ENCODE measurements around the gene SCLY.
A peak's percentile ranks its signal among the peaks of the same experiment; 100 is the strongest.

The SCLY gene

DNA sequence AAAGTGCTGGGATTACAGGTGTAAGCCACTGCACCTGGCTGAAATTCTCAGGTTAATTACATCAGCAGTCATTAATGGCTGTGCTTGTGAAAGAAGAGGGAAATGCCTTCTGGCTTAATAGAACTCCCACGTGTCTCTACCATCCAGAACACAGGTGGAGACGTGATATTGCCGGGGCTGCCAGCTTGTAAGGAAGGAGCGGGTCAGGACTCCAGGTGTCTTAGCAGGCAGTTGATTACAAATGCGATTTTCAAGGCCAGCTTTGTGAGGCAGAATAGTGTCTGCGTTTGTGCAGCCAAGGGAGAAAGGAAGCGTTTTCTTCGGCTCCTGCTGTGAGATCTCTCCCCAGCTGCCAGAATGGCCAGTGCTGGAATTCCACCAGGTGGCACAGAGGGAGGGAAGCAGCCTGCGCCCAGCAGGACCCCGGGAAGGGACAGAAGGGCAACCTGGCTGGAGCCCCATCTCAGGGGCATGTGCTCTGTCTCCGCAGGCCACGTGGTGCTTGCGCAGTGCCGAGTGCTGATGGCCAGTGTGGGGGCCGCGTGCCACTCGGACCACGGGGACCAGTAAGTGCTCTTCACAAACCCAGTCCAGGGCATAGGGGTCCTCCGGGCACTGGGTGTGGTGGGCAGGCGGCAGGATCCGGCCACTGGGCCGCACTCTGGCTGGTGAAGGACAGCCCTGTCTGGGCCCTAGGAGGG is 35.7 kb downstream of the SCLY start:
- DNase-seq (ENCODE audit: insufficient read length, low spot score) (no peak), FAIRE-seq (no peak)

DNA sequence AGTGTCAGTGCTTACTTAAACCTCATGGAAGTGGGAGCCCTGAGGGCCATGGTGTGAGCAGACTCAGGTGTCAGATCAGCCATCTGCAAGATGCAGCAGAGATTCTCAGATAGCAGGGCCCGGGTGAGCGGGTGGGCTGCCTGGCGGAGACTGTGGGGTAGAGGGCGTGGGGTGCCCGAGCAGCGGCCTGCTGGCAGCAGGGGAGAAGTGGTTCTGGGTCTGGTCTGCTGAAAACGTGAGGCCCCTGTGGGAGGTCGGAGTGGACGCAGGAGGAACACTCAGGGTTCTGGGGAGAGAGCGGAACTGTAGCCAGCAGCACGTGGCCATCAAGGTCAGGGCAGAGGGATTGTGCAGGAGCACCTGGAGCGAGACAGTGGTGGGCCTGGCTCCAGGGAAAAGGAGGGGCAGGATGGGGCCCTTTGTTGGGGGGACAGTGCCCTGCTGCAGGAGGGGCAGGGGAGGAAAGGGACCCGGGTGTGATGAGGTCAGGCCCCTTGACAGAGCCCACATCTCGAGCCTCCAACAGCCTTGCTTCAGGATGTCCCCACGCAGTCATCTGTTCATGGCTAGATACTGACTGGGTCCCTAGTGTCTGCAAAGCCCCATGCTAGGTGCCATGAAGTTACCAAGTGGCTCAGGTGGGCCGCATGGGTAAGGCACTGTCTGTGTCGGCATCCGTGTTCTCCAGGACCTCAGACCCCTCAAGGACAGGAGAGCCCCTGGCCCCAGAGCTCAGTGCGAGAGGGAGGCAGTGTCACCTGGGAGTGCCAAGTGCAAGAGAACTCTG is 36.6 kb downstream of the SCLY start:
- DNase-seq (ENCODE audit: insufficient read length, low spot score) (no peak), FAIRE-seq (no peak)

DNA sequence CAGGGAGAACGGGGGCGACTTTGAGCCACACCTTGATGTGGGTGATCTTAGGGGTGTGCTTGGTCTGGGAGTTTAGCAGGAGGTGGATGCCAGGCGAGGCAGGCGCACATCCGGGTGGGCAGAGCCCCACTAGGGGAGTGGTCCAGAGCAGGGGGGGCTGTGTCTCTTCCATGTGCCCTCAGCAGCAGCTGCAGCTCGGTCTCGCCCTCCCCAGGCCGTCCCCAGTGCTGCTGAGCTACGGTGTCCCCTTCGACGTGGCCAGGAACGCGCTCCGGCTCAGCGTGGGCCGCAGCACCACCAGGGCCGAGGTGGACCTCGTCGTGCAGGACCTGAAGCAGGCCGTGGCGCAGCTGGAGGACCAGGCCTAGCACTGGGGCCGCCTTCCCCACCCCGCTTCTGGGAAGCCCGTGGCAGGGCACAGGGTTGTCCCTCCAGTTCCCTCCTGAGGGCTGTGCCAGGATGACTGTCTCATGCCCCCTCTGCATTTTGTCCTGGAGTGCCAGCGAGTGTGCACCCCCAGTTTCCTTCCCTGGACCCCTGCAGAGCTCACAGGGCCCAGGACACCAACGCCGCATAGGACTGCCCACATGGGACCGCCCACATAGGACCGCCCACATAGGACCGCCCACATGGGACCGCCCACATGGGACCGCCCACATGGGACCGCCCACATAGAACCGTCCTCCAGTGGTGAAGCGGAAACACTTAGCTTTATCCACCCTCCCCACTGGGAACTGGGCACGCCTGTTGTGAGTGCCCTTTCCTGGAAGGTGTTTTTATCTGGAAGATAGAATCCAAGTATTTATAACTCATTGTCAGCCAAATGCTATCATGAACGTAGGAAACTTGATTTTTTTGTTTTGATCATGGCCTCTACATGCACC is 37.4 kb downstream of the SCLY start:
- peak; percentile 91 for DNase-seq (ENCODE audit: insufficient read length, low spot score)
- FAIRE-seq = peak; percentile 94

DNA sequence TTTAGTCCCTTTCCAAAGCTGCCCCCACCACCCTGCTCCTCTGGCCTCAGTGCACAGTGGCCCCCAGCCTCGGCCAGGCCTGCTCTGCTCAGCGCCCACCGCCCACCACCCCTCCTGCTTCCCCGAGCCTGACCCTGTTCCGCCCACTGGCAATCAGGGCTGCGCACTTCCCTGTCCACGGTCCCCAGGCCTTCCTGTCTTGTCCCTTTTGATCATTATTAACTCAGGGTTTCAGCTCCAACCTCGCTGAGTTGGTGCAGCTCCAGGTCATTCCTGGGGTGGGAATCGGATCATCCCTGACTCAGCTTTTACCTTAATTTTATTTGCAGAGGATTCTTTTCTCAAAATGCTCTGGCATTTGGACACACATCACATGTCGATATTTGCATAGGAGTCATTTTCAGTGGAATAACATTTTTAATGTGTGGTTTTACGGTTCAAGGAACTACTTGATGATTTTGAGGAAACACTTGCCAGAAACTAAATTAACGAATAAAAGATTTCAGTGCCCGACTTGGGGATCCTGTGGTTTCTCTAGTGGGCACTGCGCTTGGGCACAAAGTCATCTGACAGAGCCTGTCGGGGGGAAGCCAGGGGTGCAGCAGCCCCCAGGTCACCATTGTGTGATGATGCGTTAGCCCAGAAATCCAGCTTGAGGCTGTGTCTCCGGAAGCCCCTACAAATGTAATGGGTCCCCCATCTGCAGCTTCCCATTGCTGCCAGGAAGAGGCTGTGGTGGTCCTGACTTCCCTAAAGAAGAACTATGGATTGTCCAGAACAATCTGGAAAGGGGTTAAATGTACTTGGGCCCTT is 38.3 kb downstream of the SCLY start:
- FAIRE-seq = peak; percentile 68
- no peak for DNase-seq (ENCODE audit: insufficient read length, low spot score)

DNA sequence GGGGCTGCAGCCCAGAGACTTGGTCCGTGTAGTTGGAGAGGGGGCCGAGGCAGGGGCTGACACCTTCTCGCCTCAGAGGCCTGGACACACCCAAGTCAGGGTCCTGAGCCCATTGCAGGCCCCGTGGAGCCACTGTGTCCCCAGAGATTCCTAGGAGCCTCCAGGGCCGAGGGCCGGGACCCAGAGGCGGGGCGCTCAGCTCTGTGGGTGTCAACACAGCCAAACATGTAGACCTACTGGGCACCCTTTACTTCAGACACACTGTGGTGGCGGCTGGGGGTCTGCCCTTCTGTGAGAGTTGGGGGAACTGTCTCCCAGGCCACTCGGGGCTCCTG is 38.9 kb downstream of the SCLY start:
- no peak for DNase-seq (ENCODE audit: insufficient read length, low spot score)
- FAIRE-seq = no peak

DNA sequence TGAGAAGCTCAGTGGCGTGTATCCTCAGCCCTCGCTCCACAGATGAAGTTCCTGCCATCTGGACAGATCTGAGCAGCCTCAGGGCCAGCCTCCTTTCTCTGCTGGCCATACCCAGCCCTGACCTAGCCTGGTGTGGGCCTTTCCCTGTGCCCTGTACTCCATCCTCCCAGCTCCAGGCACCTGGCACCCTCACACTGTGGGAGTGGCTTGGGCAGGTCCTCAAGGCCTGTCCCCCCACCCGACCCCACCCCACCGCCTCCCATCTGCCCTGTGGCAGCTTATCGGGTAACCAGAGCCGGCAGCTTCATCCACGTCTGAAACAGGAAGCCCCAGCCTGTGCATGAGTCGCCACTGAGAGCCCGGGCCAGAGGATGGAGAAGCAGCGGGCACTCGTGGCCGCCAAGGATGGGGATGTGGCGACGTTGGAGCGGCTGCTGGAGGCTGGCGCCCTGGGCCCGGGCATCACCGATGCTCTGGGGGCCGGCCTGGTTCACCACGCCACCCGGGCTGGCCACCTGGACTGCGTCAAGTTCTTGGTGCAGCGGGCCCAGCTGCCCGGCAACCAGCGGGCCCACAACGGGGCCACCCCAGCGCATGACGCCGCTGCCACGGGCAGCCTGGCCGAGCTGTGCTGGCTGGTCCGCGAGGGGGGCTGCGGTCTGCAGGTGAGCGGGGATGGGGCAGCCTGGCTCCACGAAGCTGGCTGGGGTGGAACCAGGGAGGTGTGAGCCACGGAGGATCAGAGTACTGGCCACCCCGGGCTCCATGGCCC is 39.4 kb downstream of the SCLY start, which contains the start of gene ESPNL:
Gene ESPNL (plus strand): TSS at position 292 of the 772 bp plus-strand sequence. CDS start 80 bp downstream, at position 372.
- no peak for FAIRE-seq

DNA sequence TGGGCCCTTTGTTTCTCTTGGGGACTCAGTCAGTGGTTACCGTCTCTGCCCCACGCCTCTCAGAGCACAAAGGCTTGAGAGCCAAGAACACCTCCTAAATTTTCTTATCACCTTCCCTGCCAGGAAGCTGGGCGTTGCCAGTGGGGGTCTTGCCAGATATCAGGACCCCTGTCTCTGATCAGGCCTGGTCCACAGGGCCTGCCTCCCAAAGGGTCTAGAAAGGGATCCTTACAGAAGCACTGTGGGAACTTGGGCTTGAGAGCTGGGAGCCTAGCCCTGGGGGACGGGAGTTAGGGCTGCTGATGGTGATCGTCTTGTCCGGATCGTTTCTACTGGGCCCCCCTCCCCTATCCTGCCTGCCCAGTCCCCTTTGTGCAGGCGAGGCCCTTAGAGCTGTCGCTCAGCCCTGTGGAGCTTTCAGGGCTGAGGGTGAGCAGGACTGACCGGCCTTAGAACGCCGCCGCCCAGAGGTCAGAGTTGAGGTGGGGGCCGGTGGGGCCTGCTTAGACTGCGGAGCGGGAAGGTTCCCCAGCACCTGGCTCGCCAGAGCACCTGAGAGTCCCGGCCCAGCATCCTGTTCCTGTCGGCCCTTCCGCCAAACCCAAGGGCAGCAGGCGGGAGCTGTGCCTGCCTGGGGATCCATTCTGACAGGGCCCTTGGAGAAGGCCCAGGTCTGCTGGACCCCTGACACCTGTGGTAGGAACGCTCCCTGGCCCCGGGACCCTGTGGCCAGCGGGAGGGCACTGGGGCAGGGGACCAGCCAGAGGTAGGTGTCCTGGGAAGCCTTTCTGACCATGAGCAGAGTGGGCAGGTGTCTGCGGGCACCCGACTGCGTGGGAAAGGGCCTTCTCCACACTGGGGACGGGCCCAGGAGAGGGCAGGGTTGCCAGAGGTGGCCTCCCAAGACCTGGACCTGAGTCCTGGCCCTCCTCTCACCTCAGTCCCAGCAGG is 40.3 kb downstream of the SCLY start:
- FAIRE-seq = no peak
- DNase-seq (ENCODE audit: insufficient read length, low spot score) = no peak

More for the DNA sequence above, 39.4 kb downstream of the SCLY start, which contains the start of gene ESPNL:
- DNase-seq (ENCODE audit: insufficient read length, low spot score) = no peak

DNA sequence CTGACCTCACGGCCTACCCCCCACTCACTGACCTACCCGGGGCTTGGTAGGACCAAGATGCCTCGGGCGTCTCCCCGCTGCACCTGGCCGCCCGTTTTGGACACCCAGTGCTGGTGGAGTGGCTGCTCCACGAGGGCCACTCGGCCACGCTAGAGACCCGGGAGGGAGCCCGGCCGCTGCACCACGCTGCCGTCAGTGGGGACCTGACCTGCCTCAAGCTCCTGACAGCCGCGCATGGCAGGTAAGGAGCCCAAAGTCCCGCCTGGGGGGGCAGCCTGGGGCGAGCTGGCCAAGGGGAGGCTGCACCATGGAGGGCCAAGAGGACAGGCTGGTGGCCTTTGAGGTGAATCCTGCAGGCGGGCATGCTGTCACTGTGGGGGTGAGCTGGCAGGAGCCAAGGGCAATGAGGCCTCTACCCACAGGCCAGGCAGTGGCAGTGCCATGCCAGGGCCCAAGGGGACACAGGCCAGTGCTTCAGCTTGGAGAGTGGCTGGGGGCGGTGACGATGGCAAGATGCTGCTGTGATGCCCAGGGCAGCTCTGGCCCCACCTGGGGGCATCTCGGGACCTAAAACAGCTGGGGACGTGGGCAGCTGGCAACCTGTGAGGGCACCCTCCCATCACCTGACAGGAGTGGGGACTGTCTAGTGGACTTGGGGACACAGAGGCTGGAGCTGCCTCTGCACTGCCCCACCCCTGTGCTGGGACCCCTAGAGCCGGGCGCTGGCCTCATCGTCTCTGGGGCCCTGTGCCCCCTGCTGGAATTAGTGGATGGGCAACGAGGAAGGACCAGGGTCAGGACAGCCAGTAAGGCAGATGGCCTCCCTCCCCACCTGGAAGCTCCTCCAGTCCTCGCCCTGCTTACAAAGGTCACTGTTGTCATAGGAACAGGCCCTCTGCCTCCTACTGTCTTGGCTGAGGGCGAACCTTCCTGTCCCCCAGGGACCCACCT is 41.4 kb downstream of the SCLY start:
- FAIRE-seq (no peak), DNase-seq (ENCODE audit: insufficient read length, low spot score) (no peak)

DNA sequence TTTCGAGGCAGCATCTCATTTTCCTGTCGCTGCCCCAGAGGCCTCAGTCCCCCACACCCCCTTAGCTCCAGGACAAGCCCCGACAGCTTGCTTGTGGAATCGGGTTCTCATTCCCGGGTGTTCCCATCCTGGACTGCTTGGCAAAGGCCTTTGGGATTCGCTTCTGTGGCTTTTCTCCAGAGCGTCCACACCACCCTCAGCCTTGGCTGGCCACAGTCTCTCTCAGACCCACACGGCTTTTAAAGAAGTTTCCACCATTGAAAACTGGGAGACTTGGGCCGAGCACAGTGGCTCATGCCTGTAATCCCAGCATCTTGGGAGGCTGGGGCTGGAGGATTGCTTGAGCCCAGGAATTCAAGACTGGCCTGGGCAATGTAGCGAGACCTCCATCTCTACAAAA is 42.1 kb downstream of the SCLY start:
- no peak for FAIRE-seq

DNA sequence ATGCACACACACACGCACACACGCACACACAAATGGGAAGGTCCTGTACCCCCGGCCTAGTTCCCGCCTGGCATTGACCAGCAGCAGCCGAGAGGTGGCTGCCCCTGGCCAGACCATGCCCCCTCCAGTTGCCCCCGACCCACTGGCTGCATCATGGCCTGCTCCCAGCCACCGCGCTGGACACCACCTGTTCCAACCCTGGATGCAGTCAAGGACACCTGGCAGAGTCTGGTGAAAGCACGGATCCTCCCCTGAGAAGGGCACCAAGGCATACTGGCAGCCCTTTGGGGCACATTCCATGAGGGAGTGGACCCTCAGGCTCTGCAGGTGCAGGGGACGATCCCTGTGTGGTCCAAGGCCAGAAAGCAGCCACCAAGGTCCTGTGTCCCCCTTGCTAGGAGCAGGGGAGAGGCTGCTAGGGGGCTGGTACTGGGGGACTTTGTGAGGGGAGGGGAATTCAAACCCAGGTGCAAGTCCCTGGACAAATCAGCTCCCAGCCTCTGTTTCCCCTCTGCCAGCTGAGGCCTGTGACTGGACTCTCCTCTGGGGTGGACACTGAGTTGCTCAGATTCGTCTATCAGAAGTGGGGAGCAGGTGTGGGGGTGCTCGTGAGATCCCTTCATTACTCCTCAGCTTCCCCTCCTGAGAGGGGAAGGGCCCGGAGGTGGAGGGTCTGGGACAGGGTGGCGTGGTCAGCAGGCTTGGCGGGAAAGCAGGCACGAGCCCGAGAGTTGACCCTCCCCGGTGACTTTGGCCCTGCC is 42.8 kb downstream of the SCLY start:
- FAIRE-seq (no peak), DNase-seq (ENCODE audit: insufficient read length, low spot score) (no peak)

More for the DNA sequence above, 42.1 kb downstream of the SCLY start:
- DNase-seq (ENCODE audit: insufficient read length, low spot score) = no peak

DNA sequence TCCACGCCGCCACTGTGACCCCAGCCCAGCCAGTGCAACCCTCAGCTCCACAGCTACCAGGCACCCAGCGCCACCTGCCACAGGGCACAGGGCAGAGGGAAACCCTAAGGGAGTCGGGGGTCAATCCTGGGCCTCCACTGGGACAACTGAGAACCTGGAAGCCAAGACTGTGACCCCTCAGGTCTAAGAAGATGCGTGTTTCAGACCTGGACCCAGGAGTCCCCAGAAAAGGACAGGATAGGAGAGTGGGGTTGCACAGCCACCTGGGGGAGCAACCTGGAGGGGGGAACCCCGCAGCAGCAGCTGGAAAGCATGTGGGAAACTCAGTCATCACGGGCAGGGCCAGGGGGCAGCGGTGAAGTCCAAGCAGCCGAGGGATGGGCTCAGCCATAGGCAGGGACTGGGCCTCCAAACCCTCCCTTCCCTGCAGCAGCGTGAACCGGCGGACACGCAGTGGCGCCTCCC is 43.5 kb downstream of the SCLY start:
- no peak for DNase-seq (ENCODE audit: insufficient read length, low spot score)

DNA sequence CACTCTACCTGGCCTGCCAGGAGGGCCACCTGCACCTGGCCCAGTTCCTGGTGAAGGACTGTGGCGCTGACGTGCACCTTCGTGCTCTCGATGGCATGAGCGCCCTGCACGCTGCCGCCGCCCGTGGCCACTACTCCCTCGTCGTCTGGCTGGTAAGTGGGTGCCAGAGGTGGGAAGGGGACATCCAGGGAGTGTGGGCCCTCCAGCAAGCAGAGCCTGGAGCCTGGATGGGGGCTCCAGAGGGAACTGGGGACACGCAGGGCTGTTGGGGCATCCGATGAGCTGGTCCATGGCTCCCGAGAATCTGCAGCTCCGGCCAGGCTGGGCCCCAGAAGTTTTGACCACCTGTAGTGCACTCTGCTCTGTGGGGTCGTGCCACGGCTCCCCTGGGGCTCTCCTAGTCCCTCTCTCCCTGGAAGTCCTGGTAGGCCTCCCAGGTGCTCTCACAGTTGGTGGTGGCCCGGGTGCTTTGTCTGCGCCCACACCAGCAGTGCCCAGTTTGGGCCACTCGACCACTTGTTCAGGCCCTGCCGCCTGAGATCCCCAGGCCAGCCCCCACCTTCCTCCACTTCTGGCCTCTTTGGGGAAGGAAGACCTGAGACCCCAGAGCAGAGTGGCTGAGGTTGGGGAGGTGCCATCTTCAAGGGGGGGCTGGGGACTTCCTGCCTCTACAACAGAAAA is 44.0 kb downstream of the SCLY start:
- FAIRE-seq (no peak), DNase-seq (ENCODE audit: insufficient read length, low spot score) (no peak)

More for the DNA sequence above, 43.5 kb downstream of the SCLY start:
- FAIRE-seq = no peak

DNA sequence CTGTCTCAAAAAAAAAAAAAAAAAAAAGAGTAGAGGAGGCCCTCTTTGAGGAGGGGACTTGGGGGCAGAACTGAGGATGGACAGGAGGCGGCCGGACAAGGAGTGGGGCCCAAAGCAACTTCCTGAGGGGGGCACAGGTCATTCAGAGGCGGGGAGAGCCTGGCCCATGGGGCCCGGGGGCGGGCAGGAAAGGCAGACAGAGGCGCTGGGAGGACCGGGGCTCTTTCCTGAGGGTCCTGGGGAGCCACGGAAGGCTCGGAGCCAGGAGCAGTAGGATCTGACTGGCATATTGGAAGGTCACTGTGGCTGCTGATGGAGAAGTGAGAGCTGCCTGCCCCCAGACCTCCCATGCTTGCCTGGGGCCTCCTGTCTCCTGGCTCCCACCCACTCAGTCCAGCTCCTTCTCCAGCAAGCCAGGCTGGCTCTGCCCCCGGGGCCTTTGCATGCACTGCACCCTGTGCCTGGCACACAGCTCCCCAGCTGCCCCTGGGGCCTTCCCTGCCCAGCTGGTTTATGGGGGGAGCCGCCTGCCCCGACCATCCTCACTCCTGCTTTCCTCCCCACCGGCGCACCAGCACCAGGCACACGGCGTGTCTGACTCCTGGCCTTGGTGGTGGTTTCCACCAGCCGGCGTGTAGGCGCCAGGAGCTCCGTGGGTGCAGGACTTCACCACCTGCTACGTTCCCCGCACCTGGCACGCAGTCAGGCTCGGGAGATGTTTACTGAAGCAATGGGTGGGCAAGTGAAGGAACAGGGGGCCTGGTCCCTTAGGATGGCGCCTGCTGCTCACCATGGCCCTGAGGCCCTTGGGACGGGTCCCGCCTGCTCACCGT is 44.9 kb downstream of the SCLY start:
- FAIRE-seq (no peak), DNase-seq (ENCODE audit: insufficient read length, low spot score) (no peak)

DNA sequence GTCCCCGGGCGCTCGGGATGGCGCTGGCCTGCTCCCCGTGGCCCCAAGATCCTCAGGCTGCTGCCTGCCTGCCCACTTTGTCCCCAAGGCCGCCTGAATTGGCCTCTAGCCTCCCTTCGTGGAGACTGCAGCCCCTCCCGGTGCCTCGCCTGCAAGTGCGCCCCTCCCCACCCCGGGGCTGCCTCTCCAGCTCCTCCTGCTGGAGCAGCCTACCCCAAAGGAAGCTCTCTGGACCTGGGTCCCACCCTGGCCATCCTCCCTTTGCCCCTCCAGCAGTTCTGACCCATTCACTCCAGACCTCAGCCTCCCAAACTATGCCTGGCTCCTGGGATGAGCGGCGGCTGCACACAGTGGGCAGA is 45.5 kb downstream of the SCLY start:
- DNase-seq (ENCODE audit: insufficient read length, low spot score) = no peak
- FAIRE-seq = no peak
